GM12878 (cell line): Measurements from ENCODE around the gene PRC1. TPM values are rescaled to one million over a fixed set of nuclear protein-coding genes. Genes with fewer than 3 reads are reported as not detected.

Experiments used
- CBFB ChIP-seq: IDR thresholded peaks from 2 replicates; pipeline ENCODE4 v1.6.1; 2016; ENCODE audit warnings: antibody characterized with exemption, low read depth
- CEBPB ChIP-seq, 2 experiments: fragments of 150-350 bp in 1 of 2; IDR thresholded peaks; 2 replicates each; pipeline ENCODE4 v1.6.1; 2012 to 2014; ENCODE audit warnings: low read depth in 2 of 2, low read length in 2 of 2, borderline replicate concordance in 1 of 2, inconsistent platforms in 1 of 2
- CREB1 ChIP-seq: IDR thresholded peaks from 2 replicates; pipeline ENCODE4 v1.6.1; 2012; ENCODE audit warnings: low read depth, mild to moderate bottlenecking, inconsistent platforms
- EP300 ChIP-seq, 2 experiments: fragments of 150-350 bp in 1 of 2; IDR thresholded peaks; 2 replicates each; pipeline ENCODE4 v1.6.1; 2011 to 2012; ENCODE audit warnings: low read depth in 2 of 2, low read length in 2 of 2, borderline replicate concordance in 1 of 2, improper control_type of control experiment in 1 of 2, inconsistent platforms in 1 of 2; ENCODE audit not compliant: control insufficient read depth in 1 of 2
- GABPA ChIP-seq: IDR thresholded peaks from 2 replicates; pipeline ENCODE4 v1.6.1; 2014; ENCODE audit warnings: antibody characterized with exemption, low read depth, mild to moderate bottlenecking, inconsistent platforms
- KAT2A ChIP-seq: conservative IDR thresholded peaks from 2 replicates; pipeline ENCODE4 v1.6.1; 2011; ENCODE audit warnings: low read depth, low read length; ENCODE audit not compliant: control insufficient read depth
- MXI1 ChIP-seq: fragments of 150-350 bp; IDR thresholded peaks from 2 replicates; pipeline ENCODE4 v1.6.1; 2011; ENCODE audit warnings: low read depth, mild to moderate bottlenecking, inconsistent platforms, low read length, improper control_type of control experiment
- NBN ChIP-seq: fragments of 450-650 bp; IDR thresholded peaks from 2 replicates; pipeline ENCODE4 v1.6.1; 2016
- NFXL1 ChIP-seq: fragments of 450-650 bp; IDR thresholded peaks from 2 replicates; pipeline ENCODE4 v1.6.1; 2017; ENCODE audit warnings: antibody characterized with exemption, mild to moderate bottlenecking, borderline replicate concordance
- NFYA ChIP-seq: IDR thresholded peaks from 2 replicates; pipeline ENCODE4 v1.6.1; 2011; ENCODE audit warnings: low read depth, mild to moderate bottlenecking, low read length, improper control_type of control experiment, borderline replicate concordance
- RB1 ChIP-seq: fragments of 450-650 bp; formaldehyde crosslinking; IDR thresholded peaks from 2 replicates; pipeline ENCODE4 v1.6.1; 2017; ENCODE audit warnings: mild to moderate bottlenecking, borderline replicate concordance
- RUNX3 ChIP-seq: IDR thresholded peaks from 2 replicates; pipeline ENCODE4 v1.6.1; 2012; ENCODE audit warnings: low read length, inconsistent platforms
- SP1 ChIP-seq: IDR thresholded peaks from one replicate; pipeline ENCODE4 v1.6.1; 2011; ENCODE audit warnings: low read depth, low read length
- TAF1 ChIP-seq: IDR thresholded peaks from 2 replicates; pipeline ENCODE4 v1.6.1; 2011; ENCODE audit warnings: mild to moderate bottlenecking, low read depth, low read length, borderline replicate concordance
- ZNF24 ChIP-seq: fragments of 450-650 bp; IDR thresholded peaks from 2 replicates; pipeline ENCODE4 v1.6.1; 2017; ENCODE audit warnings: antibody characterized with exemption, mild to moderate bottlenecking
- polyA plus RNA-seq, 11 experiments: library from polyadenylated mRNA; depleted of rRNA in 4 of 11; unstranded in 6 of 11; stranded (reverse) in 5 of 11; fragments of >200 nt; fragmentation: Nextera tagmentation in 4 of 11; fragmentation: Illumina TruSeq in 1 of 11; extraction: Ambion mirVana in 4 of 11; extraction: Trizol in 1 of 11; gene quantifications; 1 replicate in 1 of 11; 2 replicates in 10 of 11; pipeline versions ENCODE4 v1.2.1 to v1.2.3, GENCODE V29; 2011 to 2016; ENCODE audit warnings: inconsistent platforms in 2 of 11, missing spikeins in 2 of 11, low read depth in 1 of 11
- total RNA-seq, 4 experiments: library from RNA; depleted of rRNA in 3 of 4; stranded (reverse); fragments of >200 nt in 3 of 4; fragmentation: Illumina TruSeq in 1 of 4; extraction: Trizol in 1 of 4; gene quantifications; 2 replicates each; pipeline versions ENCODE4 v1.2.1 to v1.2.3, GENCODE V29; 2013 to 2021
- TF ChIP-seq, protein P1 (sequence below): fragments of 450-650 bp; conservative IDR thresholded peaks from 2 replicates; pipeline ENCODE4 v1.6.1; 2017; ENCODE audit warnings: mild to moderate bottlenecking, moderate library complexity
- TF ChIP-seq, protein P2 (sequence below): fragments of 450-650 bp; IDR thresholded peaks from 2 replicates; pipeline ENCODE4 v1.6.1; 2018; ENCODE audit warnings: mild to moderate bottlenecking, low read depth, moderate library complexity; ENCODE audit not compliant: partially characterized antibody
- TF ChIP-seq, protein P3 (sequence below): fragments of 450-650 bp; IDR thresholded peaks from 2 replicates; pipeline ENCODE4 v1.6.1; 2016; ENCODE audit warnings: mild to moderate bottlenecking, moderate library complexity, borderline replicate concordance
- TF ChIP-seq, protein P4 (sequence below): fragments of 450-650 bp; IDR thresholded peaks from 2 replicates; pipeline ENCODE4 v1.6.1; 2014; ENCODE audit warnings: mild to moderate bottlenecking

The PRC1 gene
- total and polyA plus RNA-seq, 10 of the 15 experiments (the other 5 are each of a cell fraction or from before 2014, with no cell fraction given), result 100 to 241 (median 131) TPM

DNA sequence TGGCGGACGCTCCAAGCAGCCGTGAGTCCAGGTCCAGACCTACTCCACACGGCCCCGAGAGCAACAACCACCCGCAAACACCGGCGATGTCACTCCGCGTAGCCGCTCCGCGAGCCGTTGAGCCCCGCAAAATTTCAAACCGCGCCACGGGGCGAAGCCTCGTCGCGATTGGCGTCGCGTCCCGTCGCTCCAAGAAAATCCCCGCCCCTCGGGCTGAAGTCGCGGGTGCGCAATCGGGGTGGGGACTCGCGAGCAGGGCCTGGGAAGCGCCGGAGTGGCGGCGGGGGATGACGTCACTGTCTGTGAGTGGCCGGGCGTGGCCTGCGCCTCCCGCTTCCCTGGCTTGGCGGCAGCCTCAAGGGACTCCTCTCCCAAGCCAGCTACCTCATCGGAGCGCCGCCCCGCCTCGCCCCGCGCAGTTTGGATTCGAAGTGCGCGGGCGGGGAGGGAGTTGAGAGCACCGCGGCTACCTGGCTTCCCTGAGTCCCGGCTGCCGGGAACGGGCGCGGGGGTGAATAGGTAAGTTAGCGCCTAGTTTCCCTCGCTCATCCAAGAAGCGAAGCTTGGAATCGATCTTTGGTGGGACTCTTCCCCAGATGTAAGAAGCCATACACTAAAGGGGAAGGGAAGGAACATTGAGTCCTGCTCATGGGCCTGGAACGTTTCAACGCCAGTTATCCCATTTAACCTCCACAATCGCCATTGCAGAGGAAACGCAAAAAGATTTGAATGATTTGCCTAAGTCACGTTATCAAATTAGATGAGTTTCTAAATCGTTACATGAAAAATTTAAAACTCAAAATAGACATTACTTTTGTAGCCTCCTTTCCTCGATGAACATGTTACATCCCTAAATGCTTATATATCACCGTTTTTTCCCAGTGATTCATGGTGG lies at the start of gene PRC1 (continued):
- peak; percentile 51; the same call in 1 of the 2 replicates for TF ChIP-seq RB1
- TF ChIP-seq SP1, result peak; percentile 95
- no peak; the same call in 1 of the 2 replicates for TF ChIP-seq CBFB
- peak; percentile 100 for TF ChIP-seq NBN
- TF ChIP-seq CEBPB (IDR thresholded peaks at IDR 0.05; ENCODE audit: borderline replicate concordance in 1 of 2, low read depth in 2 of 2, low read length in 2 of 2), result no peak
- TF ChIP-seq EP300 (IDR thresholded peaks at IDR 0.05; ENCODE audit: borderline replicate concordance in 1 of 2, control insufficient read depth in 1 of 2, low read depth in 2 of 2, low read length in 2 of 2), result no peak
- TF ChIP-seq, protein P1, sequence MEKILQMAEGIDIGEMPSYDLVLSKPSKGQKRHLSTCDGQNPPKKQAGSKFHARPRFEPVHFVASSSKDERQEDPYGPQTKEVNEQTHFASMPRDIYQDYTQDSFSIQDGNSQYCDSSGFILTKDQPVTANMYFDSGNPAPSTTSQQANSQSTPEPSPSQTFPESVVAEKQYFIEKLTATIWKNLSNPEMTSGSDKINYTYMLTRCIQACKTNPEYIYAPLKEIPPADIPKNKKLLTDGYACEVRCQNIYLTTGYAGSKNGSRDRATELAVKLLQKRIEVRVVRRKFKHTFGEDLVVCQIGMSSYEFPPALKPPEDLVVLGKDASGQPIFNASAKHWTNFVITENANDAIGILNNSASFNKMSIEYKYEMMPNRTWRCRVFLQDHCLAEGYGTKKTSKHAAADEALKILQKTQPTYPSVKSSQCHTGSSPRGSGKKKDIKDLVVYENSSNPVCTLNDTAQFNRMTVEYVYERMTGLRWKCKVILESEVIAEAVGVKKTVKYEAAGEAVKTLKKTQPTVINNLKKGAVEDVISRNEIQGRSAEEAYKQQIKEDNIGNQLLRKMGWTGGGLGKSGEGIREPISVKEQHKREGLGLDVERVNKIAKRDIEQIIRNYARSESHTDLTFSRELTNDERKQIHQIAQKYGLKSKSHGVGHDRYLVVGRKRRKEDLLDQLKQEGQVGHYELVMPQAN, result peak; percentile 94
- peak; percentile 52; the same call in 1 of the 2 replicates for TF ChIP-seq TAF1
- TF ChIP-seq GABPA, result no peak
- no peak for TF ChIP-seq KAT2A
- TF ChIP-seq NFXL1, result no peak
- TF ChIP-seq, protein P2, sequence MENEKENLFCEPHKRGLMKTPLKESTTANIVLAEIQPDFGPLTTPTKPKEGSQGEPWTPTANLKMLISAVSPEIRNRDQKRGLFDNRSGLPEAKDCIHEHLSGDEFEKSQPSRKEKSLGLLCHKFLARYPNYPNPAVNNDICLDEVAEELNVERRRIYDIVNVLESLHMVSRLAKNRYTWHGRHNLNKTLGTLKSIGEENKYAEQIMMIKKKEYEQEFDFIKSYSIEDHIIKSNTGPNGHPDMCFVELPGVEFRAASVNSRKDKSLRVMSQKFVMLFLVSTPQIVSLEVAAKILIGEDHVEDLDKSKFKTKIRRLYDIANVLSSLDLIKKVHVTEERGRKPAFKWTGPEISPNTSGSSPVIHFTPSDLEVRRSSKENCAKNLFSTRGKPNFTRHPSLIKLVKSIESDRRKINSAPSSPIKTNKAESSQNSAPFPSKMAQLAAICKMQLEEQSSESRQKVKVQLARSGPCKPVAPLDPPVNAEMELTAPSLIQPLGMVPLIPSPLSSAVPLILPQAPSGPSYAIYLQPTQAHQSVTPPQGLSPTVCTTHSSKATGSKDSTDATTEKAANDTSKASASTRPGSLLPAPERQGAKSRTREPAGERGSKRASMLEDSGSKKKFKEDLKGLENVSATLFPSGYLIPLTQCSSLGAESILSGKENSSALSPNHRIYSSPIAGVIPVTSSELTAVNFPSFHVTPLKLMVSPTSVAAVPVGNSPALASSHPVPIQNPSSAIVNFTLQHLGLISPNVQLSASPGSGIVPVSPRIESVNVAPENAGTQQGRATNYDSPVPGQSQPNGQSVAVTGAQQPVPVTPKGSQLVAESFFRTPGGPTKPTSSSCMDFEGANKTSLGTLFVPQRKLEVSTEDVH, result no peak
- peak; percentile 98 for TF ChIP-seq CREB1
- TF ChIP-seq NFYA, result no peak
- no peak for TF ChIP-seq ZNF24
- peak; percentile 64 for TF ChIP-seq MXI1
- TF ChIP-seq, protein P3, sequence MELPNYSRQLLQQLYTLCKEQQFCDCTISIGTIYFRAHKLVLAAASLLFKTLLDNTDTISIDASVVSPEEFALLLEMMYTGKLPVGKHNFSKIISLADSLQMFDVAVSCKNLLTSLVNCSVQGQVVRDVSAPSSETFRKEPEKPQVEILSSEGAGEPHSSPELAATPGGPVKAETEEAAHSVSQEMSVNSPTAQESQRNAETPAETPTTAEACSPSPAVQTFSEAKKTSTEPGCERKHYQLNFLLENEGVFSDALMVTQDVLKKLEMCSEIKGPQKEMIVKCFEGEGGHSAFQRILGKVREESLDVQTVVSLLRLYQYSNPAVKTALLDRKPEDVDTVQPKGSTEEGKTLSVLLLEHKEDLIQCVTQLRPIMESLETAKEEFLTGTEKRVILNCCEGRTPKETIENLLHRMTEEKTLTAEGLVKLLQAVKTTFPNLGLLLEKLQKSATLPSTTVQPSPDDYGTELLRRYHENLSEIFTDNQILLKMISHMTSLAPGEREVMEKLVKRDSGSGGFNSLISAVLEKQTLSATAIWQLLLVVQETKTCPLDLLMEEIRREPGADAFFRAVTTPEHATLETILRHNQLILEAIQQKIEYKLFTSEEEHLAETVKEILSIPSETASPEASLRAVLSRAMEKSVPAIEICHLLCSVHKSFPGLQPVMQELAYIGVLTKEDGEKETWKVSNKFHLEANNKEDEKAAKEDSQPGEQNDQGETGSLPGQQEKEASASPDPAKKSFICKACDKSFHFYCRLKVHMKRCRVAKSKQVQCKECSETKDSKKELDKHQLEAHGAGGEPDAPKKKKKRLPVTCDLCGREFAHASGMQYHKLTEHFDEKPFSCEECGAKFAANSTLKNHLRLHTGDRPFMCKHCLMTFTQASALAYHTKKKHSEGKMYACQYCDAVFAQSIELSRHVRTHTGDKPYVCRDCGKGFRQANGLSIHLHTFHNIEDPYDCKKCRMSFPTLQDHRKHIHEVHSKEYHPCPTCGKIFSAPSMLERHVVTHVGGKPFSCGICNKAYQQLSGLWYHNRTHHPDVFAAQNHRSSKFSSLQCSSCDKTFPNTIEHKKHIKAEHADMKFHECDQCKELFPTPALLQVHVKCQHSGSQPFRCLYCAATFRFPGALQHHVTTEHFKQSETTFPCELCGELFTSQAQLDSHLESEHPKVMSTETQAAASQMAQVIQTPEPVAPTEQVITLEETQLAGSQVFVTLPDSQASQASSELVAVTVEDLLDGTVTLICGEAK, result no peak
- TF ChIP-seq, protein P4, sequence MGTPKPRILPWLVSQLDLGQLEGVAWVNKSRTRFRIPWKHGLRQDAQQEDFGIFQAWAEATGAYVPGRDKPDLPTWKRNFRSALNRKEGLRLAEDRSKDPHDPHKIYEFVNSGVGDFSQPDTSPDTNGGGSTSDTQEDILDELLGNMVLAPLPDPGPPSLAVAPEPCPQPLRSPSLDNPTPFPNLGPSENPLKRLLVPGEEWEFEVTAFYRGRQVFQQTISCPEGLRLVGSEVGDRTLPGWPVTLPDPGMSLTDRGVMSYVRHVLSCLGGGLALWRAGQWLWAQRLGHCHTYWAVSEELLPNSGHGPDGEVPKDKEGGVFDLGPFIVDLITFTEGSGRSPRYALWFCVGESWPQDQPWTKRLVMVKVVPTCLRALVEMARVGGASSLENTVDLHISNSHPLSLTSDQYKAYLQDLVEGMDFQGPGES, result peak; percentile 52; the same call in 1 of the 2 replicates
- peak; percentile 31; the same call in 1 of the 2 replicates for TF ChIP-seq RUNX3
